ENCODE measurements around the gene CFAP157.

CFAP157 gene

GRCh38 chr9:127716412-127716811 lies 9.6 kb downstream of the CFAP157 start:
- no peak for DNase-seq

GRCh38 chr9:127717766-127718165 lies 11.0 kb downstream of the CFAP157 start:
- DNase-seq, result no peak

GRCh38 chr9:127720031-127720864 lies 13.5 kb downstream of the CFAP157 start:
- DNase-seq, result no peak

- no peak for DNase-seq
Observed at GRCh38 chr9:127720865-127721227, 14.1 kb downstream of the CFAP157 start.

GRCh38 chr9:127721391-127721821 lies 14.6 kb downstream of the CFAP157 start:
- DNase-seq, result peak in 1 of 2 experiments; percentile 11

- DNase-seq, result peak in 1 of 2 experiments; percentile 12
Observed at GRCh38 chr9:127722055-127722745, 15.4 kb downstream of the CFAP157 start.

DNA sequence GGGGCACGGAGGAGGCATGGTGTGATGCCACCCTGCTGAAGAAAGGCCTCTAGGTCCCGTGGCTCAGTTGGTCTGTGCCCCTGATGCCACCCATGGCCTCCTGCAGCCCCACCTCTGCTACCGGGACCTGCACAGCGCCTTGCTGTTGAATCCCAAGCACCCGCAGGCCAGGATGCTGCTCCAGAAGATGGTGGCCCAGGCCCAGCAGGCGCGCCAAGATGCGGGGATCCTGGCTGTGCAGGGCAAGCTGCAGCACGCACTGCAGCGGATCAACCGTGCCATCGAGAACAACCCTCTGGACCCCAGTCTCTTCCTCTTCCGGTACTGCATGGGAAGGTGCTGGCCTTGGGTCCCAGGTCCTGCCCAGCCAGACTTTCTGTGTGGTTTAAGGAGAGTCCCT lies 16.2 kb downstream of the CFAP157 start:
- no peak for DNase-seq

- no peak for DNase-seq
Observed at GRCh38 chr9:127723444-127723843, 16.7 kb downstream of the CFAP157 start.

- DNase-seq, result peak in 1 of 2 experiments; percentile 75
Observed at GRCh38 chr9:127724012-127724411, 17.2 kb downstream of the CFAP157 start.

DNA sequence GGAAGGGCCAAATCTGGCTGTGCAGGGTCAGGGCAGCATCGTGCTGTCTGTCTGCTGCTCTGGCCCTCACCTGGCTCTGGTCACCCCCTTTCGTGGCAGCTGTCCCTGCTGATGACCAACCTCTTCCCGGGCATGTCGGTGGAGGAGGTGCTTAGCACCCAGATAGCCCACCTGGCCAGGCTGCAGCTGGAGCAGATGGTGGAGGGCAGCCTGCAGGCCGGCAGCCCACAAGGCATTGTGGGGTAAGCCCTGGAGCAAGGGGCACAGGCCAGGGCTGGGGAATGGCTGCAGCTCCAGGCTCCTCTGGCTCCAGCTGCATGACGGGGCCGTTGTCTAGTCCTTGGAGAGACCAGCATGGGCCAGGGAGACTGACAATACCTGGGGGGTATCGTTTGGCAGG lies 20.1 kb downstream of the CFAP157 start:
- DNase-seq, result peak; percentile 43 to 68

GRCh38 chr9:127728808-127729207 lies 22.0 kb downstream of the CFAP157 start:
- DNase-seq, result no peak

GRCh38 chr9:127729522-127730256 lies 22.9 kb downstream of the CFAP157 start:
- DNase-seq, result no peak

DNA sequence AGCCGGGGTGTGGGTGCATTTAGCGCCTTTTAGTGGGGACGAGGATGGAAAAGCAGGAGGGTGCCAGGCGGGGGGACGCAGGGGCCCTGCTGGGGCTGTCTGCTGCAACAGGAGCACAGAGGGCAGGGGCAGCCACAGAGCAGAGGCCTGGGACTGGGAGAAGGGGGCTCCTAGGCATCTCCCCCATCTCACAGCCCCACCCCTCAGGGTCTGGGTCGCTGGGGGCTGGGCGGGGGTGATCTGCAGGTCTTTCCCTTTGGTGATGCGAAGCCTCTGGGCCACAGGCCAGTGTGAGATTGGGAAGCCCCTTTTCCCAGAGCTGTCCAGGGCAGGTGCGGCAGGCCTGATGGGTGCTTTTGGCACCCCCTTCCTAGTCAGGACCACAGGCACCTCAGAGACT lies 23.5 kb downstream of the CFAP157 start:
- no peak for DNase-seq

GRCh38 chr9:127730799-127731410 lies 24.1 kb downstream of the CFAP157 start:
- no peak for DNase-seq

- DNase-seq, result no peak
Observed at GRCh38 chr9:127731938-127732337, 25.1 kb downstream of the CFAP157 start.

GRCh38 chr9:127732444-127732843 lies 25.7 kb downstream of the CFAP157 start:
- no peak for DNase-seq

DNA sequence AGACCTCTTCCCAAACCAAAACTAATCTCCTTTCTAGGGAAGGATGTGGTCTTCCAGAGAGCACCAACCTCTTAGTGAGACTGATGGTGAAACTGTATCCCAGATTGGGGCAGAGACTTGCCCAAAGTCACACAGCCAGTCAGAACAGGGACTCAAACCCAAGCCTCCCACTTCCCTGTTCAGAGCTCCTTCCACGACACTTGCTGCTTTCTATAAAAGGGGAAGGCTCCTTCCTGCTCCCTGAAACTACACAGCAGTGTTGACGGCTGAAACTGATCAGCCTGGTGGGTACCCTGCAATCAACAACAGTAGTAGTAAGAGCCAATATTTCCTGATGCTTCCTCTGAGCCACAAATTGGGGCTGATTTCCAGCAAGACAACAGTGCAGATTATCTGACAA lies 26.8 kb downstream of the CFAP157 start:
- DNase-seq, result no peak

- no peak for DNase-seq
Observed at GRCh38 chr9:127734247-127734746, 27.5 kb downstream of the CFAP157 start.

DNA sequence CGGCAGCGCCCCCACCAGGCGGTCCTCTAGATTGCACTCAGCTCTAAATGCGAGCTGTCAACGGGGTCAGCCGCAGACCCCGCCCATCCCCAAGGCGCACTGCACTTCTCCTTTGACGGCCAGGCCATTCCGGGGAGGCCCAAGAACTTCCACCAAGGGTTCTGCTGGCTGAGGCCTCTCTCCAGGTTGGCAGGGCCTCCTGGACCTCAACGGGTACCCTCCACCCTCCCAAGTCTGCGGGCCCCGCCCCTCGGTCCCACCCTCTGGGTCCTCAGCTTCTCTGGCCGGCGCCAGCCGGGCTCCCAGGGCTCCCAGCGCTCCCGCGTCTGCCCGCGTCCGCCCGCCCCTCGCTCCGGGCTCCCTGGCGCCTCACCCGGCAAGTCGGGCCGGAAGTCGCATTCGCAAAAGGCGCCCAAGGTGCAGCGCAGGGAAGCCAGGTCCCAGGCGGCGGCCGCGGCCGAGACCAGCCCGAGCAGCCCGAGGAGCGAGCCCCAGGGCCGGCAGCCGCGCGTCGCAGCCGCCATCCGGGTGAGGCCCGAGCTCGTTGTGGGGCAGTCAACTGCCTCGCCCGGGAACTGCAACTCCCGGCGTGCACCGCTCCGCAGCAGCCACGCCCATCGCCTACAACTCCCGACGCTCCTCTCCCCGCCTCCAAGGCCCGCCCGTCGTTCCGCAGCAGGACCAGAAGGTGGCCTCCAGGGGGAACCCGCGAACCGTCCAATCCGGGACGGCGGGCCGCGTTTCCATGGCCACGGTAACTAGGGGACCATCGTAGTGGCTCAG lies 28.1 kb downstream of the CFAP157 start, which contains the start of gene TOR2A:
TSS of gene TOR2A (minus strand) at position 548 of the 783 bp plus-strand sequence. CDS start at position 524, 24 bp downstream.
- peak; percentile 96 to 97 for DNase-seq

GRCh38 chr9:127735530-127736185 lies 28.9 kb downstream of the CFAP157 start:
- DNase-seq, result no peak

GRCh38 chr9:127738666-127739065 lies 31.9 kb downstream of the CFAP157 start:
- DNase-seq, result no peak

All from SHP77 (cell line).